AG04450 (cell line): Measurements from ENCODE around the gene DPY19L3. TPM values are rescaled to one million over a fixed set of nuclear protein-coding genes. Genes with fewer than 3 reads are reported as not detected.
"Not testable (repeated sequence)": the region's sequence is repeated elsewhere in the genome, so short reads cannot be mapped to it uniquely, and the experiment has no call there.

ENCODE experiments used
- CTCF ChIA-PET: fragments of 300-600, 350-600 bp; formaldehyde crosslinking; extraction: SDS; loops from one replicate; lab custom pipeline; 2022; ENCODE audit warnings: antibody characterized with exemption, inconsistent platforms; lab: Charles Lee
- POLR2A ChIA-PET: fragments of 350-600 bp; formaldehyde crosslinking; extraction: SDS; loops from one replicate; lab custom pipeline; 2021; ENCODE audit warnings: antibody characterized with exemption, inconsistent platforms; lab: Yijun Ruan, JAX
- DNase-seq: peaks from one replicate; pipeline ENCODE4 v3.0.0-alpha.2; 2011; ENCODE audit warnings: low read depth, low spot score
- H3K27ac ChIP-seq: one replicate; pipeline ENCODE4 v1.5.1; 2012; ENCODE audit warnings: low read depth, low read length, control low read depth
- H3K27me3 ChIP-seq: one replicate; pipeline ENCODE4 v1.6.0; 2012; ENCODE audit warnings: low read length; ENCODE audit not compliant: control insufficient read depth, insufficient read depth
- H3K4me3 ChIP-seq: 2 replicates; pipeline ENCODE4 v1.5.1; 2011; ENCODE audit warnings: mild to moderate bottlenecking, low read depth, low read length, control low read depth
- H3K9me3 ChIP-seq: 2 replicates; pipeline ENCODE4 v1.5.1; 2012; ENCODE audit warnings: low read length; ENCODE audit not compliant: control insufficient read depth, insufficient read depth
- polyA plus RNA-seq: library from polyadenylated mRNA; depleted of rRNA; stranded (reverse); fragments of >200 nt; gene quantifications from 2 replicates; pipeline ENCODE4 v1.2.3, GENCODE V29; 2011
- TF ChIP-seq, protein P1 (sequence below): IDR thresholded peaks from 2 replicates; pipeline ENCODE4 v1.5.1; 2011; ENCODE audit warnings: low read depth, low read length, control low read depth, inconsistent platforms

Gene DPY19L3
- polyA plus RNA-seq, 1 experiment, result 39.2 TPM

GRCh38 chr19:32480321-32480720 lies 74.8 kb downstream of the DPY19L3 start:
- DNase-seq, result no peak
- POLR2A ChIA-PET, result no interaction called here
- Histone ChIP-seq H3K27ac (no peak overlapping the region), H3K27me3 (no peaks in the 10 kb centered on the region), H3K4me3 (no peak overlapping the region), H3K9me3 (no peaks in the 10 kb centered on the region)
- TF ChIP-seq, protein P1, sequence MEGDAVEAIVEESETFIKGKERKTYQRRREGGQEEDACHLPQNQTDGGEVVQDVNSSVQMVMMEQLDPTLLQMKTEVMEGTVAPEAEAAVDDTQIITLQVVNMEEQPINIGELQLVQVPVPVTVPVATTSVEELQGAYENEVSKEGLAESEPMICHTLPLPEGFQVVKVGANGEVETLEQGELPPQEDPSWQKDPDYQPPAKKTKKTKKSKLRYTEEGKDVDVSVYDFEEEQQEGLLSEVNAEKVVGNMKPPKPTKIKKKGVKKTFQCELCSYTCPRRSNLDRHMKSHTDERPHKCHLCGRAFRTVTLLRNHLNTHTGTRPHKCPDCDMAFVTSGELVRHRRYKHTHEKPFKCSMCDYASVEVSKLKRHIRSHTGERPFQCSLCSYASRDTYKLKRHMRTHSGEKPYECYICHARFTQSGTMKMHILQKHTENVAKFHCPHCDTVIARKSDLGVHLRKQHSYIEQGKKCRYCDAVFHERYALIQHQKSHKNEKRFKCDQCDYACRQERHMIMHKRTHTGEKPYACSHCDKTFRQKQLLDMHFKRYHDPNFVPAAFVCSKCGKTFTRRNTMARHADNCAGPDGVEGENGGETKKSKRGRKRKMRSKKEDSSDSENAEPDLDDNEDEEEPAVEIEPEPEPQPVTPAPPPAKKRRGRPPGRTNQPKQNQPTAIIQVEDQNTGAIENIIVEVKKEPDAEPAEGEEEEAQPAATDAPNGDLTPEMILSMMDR, result no peak
- CTCF ChIA-PET, result no interaction called here

- no peak for DNase-seq
- Histone ChIP-seq H3K9me3 (no peaks in the 10 kb centered on the region), H3K4me3 (no peak overlapping the region), H3K27me3 (no peaks in the 10 kb centered on the region), H3K27ac (no peak overlapping the region)
- ChIA-PET CTCF (no interaction called here), POLR2A (no interaction called here)
- TF ChIP-seq, protein P1, result no peak
Measured at GRCh38 chr19:32483574-32483973, 78.0 kb downstream of the DPY19L3 start.

- DNase-seq, result no peak
- Histone ChIP-seq H3K4me3 (no peak overlapping the region), H3K27me3 (no peaks in the 10 kb centered on the region), H3K9me3 (no peaks in the 10 kb centered on the region; the same call in 1 of the 2 replicates), H3K27ac (no peak overlapping the region)
- CTCF ChIA-PET, result no interaction called here
- TF ChIP-seq, protein P1, result no peak
- POLR2A ChIA-PET, result no interaction called here
Measured at GRCh38 chr19:32489971-32490370, 84.4 kb downstream of the DPY19L3 start.

DNA sequence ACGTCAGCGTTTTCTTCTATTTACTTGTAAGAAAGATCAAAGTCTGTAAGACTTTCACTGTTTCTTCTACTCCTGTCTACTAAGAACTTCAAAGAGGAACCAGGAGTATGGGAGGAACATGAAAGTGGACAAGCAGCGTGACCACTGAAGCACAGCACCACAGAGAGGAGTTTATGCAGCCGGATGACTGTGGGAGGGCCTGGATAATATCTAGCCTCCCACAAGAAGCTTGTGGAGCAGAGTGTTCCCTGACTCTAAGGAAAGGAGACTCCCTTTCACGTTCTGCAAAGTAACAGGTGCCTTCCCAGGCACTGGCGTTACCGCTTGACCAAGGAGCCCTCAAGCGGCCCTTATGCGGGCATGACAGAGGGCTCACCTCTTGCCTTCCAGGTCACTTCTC lies 91.8 kb downstream of the DPY19L3 start:
- POLR2A ChIA-PET, result no interaction called here
- TF ChIP-seq, protein P1, result no peak
- no peaks in the 10 kb centered on the region for H3K27me3 ChIP-seq
- DNase-seq, result no peak
- CTCF ChIA-PET, result no interaction called here
- no peaks in the 10 kb centered on the region for H3K9me3 ChIP-seq
- H3K27ac ChIP-seq, result no peak overlapping the region
- no peak overlapping the region for H3K4me3 ChIP-seq

- no peak overlapping the region for H3K27ac ChIP-seq
- TF ChIP-seq, protein P1, result no peak
- H3K4me3 ChIP-seq, result no peak overlapping the region
- H3K27me3 ChIP-seq, result no peaks in the 10 kb centered on the region
- no peaks in the 10 kb centered on the region for H3K9me3 ChIP-seq
- CTCF ChIA-PET, result no interaction called here
- POLR2A ChIA-PET, result no interaction called here
- no peak for DNase-seq
Measured at GRCh38 chr19:32498648-32499200, 93.2 kb downstream of the DPY19L3 start.

- POLR2A ChIA-PET, H3K4me3 ChIP-seq, H3K9me3 ChIP-seq, DNase-seq, CTCF ChIA-PET, H3K27ac ChIP-seq, H3K27me3 ChIP-seq: not testable (repeated sequence)
Measured at GRCh38 chr19:32512498-32512897, 106.9 kb downstream of the DPY19L3 start.
